HEK293 (cell line): Measurements from ENCODE around the gene CADPS.

ENCODE experiments used
- CTCF ChIA-PET: fragments of 350-600 bp; formaldehyde crosslinking; extraction: SDS; loops from one replicate; lab custom pipeline; 2021; ENCODE audit warnings: antibody characterized with exemption; lab: Yijun Ruan, JAX
- POLR2A ChIA-PET: fragments of 300-600 bp; formaldehyde crosslinking; extraction: SDS; loops from one replicate; lab custom pipeline; 2020; ENCODE audit warnings: antibody characterized with exemption, inconsistent platforms; lab: Yijun Ruan, JAX
- H3K27ac ChIP-seq: fragments of 200-500 bp; sonication (Bioruptor generic); 2 replicates; pipeline ENCODE4 v1.5.1; 2014; ENCODE audit warnings: low read depth, low read length, control low read depth, inconsistent platforms; ENCODE audit errors: extremely low read depth
- H3K36me3 ChIP-seq, 2 experiments: fragments of 200-500 bp in 1 of 2; sonication (Bioruptor generic) in 1 of 2; 1 replicate in 1 of 2; 2 replicates in 1 of 2; pipeline ENCODE4 v1.5.1; 2014 to 2017; ENCODE audit warnings: inconsistent platforms in 2 of 2, low read length in 2 of 2; ENCODE audit not compliant: control insufficient read depth in 2 of 2, insufficient read depth in 1 of 2
- H3K4me1 ChIP-seq: fragments of 200-500 bp; sonication (Bioruptor generic); 2 replicates; pipeline ENCODE4 v1.5.1; 2014; ENCODE audit warnings: mild to moderate bottlenecking, low read length, inconsistent platforms; ENCODE audit not compliant: control insufficient read depth, insufficient read depth
- H3K4me3 ChIP-seq: 2 replicates; pipeline ENCODE4 v1.5.1; 2011; ENCODE audit warnings: low read depth, mild to moderate bottlenecking, control low read depth, low read length, moderate library complexity
- H3K9me3 ChIP-seq: fragments of 200-500 bp; sonication (Bioruptor generic); 2 replicates; pipeline ENCODE4 v1.5.1; 2014; ENCODE audit warnings: low read depth, low read length, inconsistent platforms; ENCODE audit not compliant: control insufficient read depth, insufficient read depth
- BCL11B ChIP-seq: fragments of 450-650 bp; formaldehyde crosslinking; IDR thresholded peaks from 2 replicates; pipeline ENCODE4 v1.5.1; 2016; ENCODE audit warnings: low read depth, missing biosample characterization, missing genetic modification characterization
- MEIS1 ChIP-seq: sonication (generic); formaldehyde crosslinking; IDR thresholded peaks from 2 replicates; pipeline ENCODE4 v1.8.1; 2022; ENCODE audit warnings: missing genetic modification reagents, mild to moderate bottlenecking, borderline replicate concordance
- PRDM4 ChIP-seq: fragments of 450-650 bp; formaldehyde crosslinking; IDR thresholded peaks from 2 replicates; pipeline ENCODE4 v1.5.1; 2017; ENCODE audit warnings: missing biosample characterization, missing genetic modification characterization
- SCRT2 ChIP-seq: fragments of 450-650 bp; formaldehyde crosslinking; IDR thresholded peaks from 2 replicates; pipeline ENCODE4 v1.5.1; 2016; ENCODE audit warnings: missing biosample characterization, missing genetic modification characterization
- YY2 ChIP-seq: fragments of 450-650 bp; formaldehyde crosslinking; IDR thresholded peaks from 2 replicates; pipeline ENCODE4 v1.5.1; 2016; ENCODE audit warnings: missing biosample characterization, missing genetic modification characterization
- ZFP69B ChIP-seq: fragments of 450-650 bp; formaldehyde crosslinking; IDR thresholded peaks from 2 replicates; pipeline ENCODE4 v1.5.1; 2016; ENCODE audit warnings: missing biosample characterization, missing genetic modification characterization
- ZNF10 ChIP-seq: fragments of 450-650 bp; formaldehyde crosslinking; IDR thresholded peaks from 2 replicates; pipeline ENCODE4 v1.5.1; 2017; ENCODE audit warnings: missing biosample characterization, missing genetic modification characterization
- ZNF2 ChIP-seq: fragments of 450-650 bp; formaldehyde crosslinking; IDR thresholded peaks from 2 replicates; pipeline ENCODE4 v1.5.1; 2016; ENCODE audit warnings: missing biosample characterization, missing genetic modification characterization
- ZNF423 ChIP-seq: fragments of 450-650 bp; formaldehyde crosslinking; IDR thresholded peaks from 2 replicates; pipeline ENCODE4 v1.5.1; 2016; ENCODE audit warnings: missing biosample characterization, missing genetic modification characterization
- ZNF449 ChIP-seq: fragments of 450-650 bp; formaldehyde crosslinking; IDR thresholded peaks from 2 replicates; pipeline ENCODE4 v1.5.1; 2017; ENCODE audit warnings: missing biosample characterization, mild to moderate bottlenecking, missing genetic modification characterization, moderate library complexity
- ZNF558 ChIP-seq: fragments of 450-650 bp; formaldehyde crosslinking; IDR thresholded peaks from 2 replicates; pipeline ENCODE4 v1.5.1; 2016; ENCODE audit warnings: missing biosample characterization, missing genetic modification characterization
- ZNF560 ChIP-seq: fragments of 450-650 bp; formaldehyde crosslinking; IDR thresholded peaks from 2 replicates; pipeline ENCODE4 v1.5.1; 2017; ENCODE audit warnings: missing biosample characterization, missing genetic modification characterization, borderline replicate concordance
- ZNF571 ChIP-seq: fragments of 450-650 bp; formaldehyde crosslinking; IDR thresholded peaks from 2 replicates; pipeline ENCODE4 v1.5.0; 2017; ENCODE audit warnings: missing biosample characterization, missing genetic modification characterization
- ZNF585B ChIP-seq: fragments of 450-650 bp; formaldehyde crosslinking; IDR thresholded peaks from 2 replicates; pipeline ENCODE4 v1.5.1; 2016; ENCODE audit warnings: missing biosample characterization, missing genetic modification characterization
- ZSCAN18 ChIP-seq: fragments of 450-650 bp; formaldehyde crosslinking; IDR thresholded peaks from 2 replicates; pipeline ENCODE4 v1.5.1; 2016; ENCODE audit warnings: missing biosample characterization, missing genetic modification characterization
- ZSCAN23 ChIP-seq: fragments of 450-650 bp; formaldehyde crosslinking; IDR thresholded peaks from 2 replicates; pipeline ENCODE4 v1.5.1; 2016; ENCODE audit warnings: missing biosample characterization, missing genetic modification characterization

Gene CADPS

GRCh38 chr3:62586356-62586755 is 288.9 kb downstream of the CADPS start:
- Histone ChIP-seq H3K27ac (no peak overlapping the region), H3K4me1 (no peaks in the 10 kb centered on the region), H3K9me3 (no peaks in the 10 kb centered on the region), H3K4me3 (no peak overlapping the region), H3K36me3 (no peaks in the 10 kb centered on the region)
- CTCF ChIA-PET, result interaction anchor here (0.6 kb wide), 1 partner anchor 707 kb away, joined by 3 read pairs; no protein-coding TSS in a partner anchor
- TF ChIP-seq YY2 (no peak), ZNF449 (tag by site-specific recombination) (no peak), MEIS1 (CRISPR knock-in tag) (no peak), ZNF558 (tag by site-specific recombination) (no peak), SCRT2 (tag by site-specific recombination) (no peak), ZSCAN23 (no peak), ZNF585B (tag by site-specific recombination) (no peak), PRDM4 (no peak), BCL11B (tag by site-specific recombination) (no peak), ZNF423 (tag by site-specific recombination) (no peak)
- POLR2A ChIA-PET, result no interaction called here

GRCh38 chr3:62585861-62586260 is 289.4 kb downstream of the CADPS start:
- TF ChIP-seq ZNF10 (tag by site-specific recombination) (no peak), ZSCAN18 (tag by site-specific recombination) (no peak), ZNF560 (tag by site-specific recombination) (no peak), ZFP69B (no peak), BCL11B (tag by site-specific recombination) (no peak)
- Histone ChIP-seq H3K4me3 (no peak overlapping the region), H3K4me1 (no peaks in the 10 kb centered on the region), H3K36me3 (no peaks in the 10 kb centered on the region), H3K9me3 (no peaks in the 10 kb centered on the region), H3K27ac (no peak overlapping the region)
- CTCF ChIA-PET, result no interaction called here
- POLR2A ChIA-PET, result no interaction called here

- Histone ChIP-seq H3K9me3 (no peaks in the 10 kb centered on the region), H3K36me3 (no peaks in the 10 kb centered on the region), H3K4me3 (no peak overlapping the region), H3K27ac (no peak overlapping the region), H3K4me1 (no peaks in the 10 kb centered on the region)
- ChIA-PET POLR2A (no interaction called here), CTCF (no interaction called here)
- TF ChIP-seq ZNF2 (tag by site-specific recombination) (no peak), ZNF571 (no peak)
These were observed 290.6 kb downstream of the CADPS start for GRCh38 chr3:62584636-62585035.
